Measurements from ENCODE around the gene DLGAP1. TPM values are rescaled to one million over a fixed set of nuclear protein-coding genes. Genes with fewer than 3 reads are reported as not detected.

DLGAP1 gene
- total and polyA plus RNA-seq, 2 of the 8 experiments (the other 6 are each of a cell fraction or from before 2014, with no cell fraction given) = 11.8 to 16.9 TPM

GRCh38 chr18:3508576-3509549, 946.2 kb downstream of the DLGAP1 start (continued):
- TF ChIP-seq ATF2 (IDR thresholded peaks at IDR 0.05; ENCODE audit: low read length) = no peak
- TF ChIP-seq BCL11A (IDR thresholded peaks at IDR 0.05; ENCODE audit: low read depth in 2 of 2, low read length in 2 of 2) = no peak
- no peak for TF ChIP-seq TAF1 (IDR thresholded peaks at IDR 0.05; ENCODE audit: low read depth, low read length)
- no peak for TF ChIP-seq RXRA (IDR thresholded peaks at IDR 0.05; ENCODE audit: insufficient read depth, low read depth, low read length)
- no peak for TF ChIP-seq BACH1 (IDR thresholded peaks at IDR 0.05; ENCODE audit: low read length)
- TF ChIP-seq CBX5 (IDR thresholded peaks at IDR 0.05; ENCODE audit: low read depth, low read length) = no peak
- no peak for TF ChIP-seq JUND (IDR thresholded peaks at IDR 0.05; ENCODE audit: low read length)
- TF ChIP-seq TAF7 (optimal IDR thresholded peaks at IDR 0.05; ENCODE audit: borderline replicate concordance, low read depth, low read length) = no peak
